Endodermal cell (in vitro differentiated cells): ENCODE data around the gene SPNS2. TPM values are rescaled to one million over a fixed set of nuclear protein-coding genes. Genes with fewer than 3 reads are reported as not detected.

ENCODE experiments used
- DNase-seq: peaks from one replicate; pipeline ENCODE4 v3.0.0-alpha.2; 2017
- H3K27ac ChIP-seq: 2 replicates; pipeline ENCODE4 v1.5.1; 2013; ENCODE audit warnings: mild to moderate bottlenecking, low read depth, low read length, moderate library complexity
- H3K27me3 ChIP-seq: 2 replicates; pipeline ENCODE4 v1.6.1; 2013; ENCODE audit warnings: mild to moderate bottlenecking, low read length, moderate library complexity; ENCODE audit not compliant: insufficient read depth, control insufficient read depth, poor library complexity, severe bottlenecking
- H3K36me3 ChIP-seq: 2 replicates; pipeline ENCODE4 v1.7.0; 2013; ENCODE audit warnings: mild to moderate bottlenecking, low read length, moderate library complexity; ENCODE audit not compliant: control insufficient read depth, insufficient read depth
- H3K4me1 ChIP-seq: one replicate; pipeline ENCODE4 v1.7.0; 2013; ENCODE audit warnings: low read length; ENCODE audit not compliant: control insufficient read depth, insufficient read depth
- H3K4me3 ChIP-seq: 2 replicates; pipeline ENCODE4 v1.5.1; 2013; ENCODE audit warnings: mild to moderate bottlenecking, low read length, moderate library complexity
- H3K9ac ChIP-seq: 2 replicates; pipeline ENCODE4 v1.6.1; 2013; ENCODE audit warnings: mild to moderate bottlenecking, low read length, moderate library complexity; ENCODE audit not compliant: poor library complexity, severe bottlenecking; ENCODE audit errors: extremely low read depth
- H3K9me3 ChIP-seq: 2 replicates; pipeline ENCODE4 v1.6.1; 2013; ENCODE audit warnings: mild to moderate bottlenecking, low read length, moderate library complexity; ENCODE audit not compliant: control insufficient read depth
- H3K27ac Mint-ChIP-seq: 2 replicates; pipeline ENCODE4 v1.8.0; 2020; ENCODE audit warnings: mixed read lengths
- H3K27me3 Mint-ChIP-seq: 2 replicates; pipeline ENCODE4 v1.8.0; 2021; ENCODE audit warnings: mild to moderate bottlenecking, mixed read lengths; ENCODE audit not compliant: insufficient read depth
- H3K36me3 Mint-ChIP-seq: 2 replicates; pipeline ENCODE4 v1.8.0; 2020; ENCODE audit warnings: low read depth, mixed read lengths
- H3K4me1 Mint-ChIP-seq: 2 replicates; pipeline ENCODE4 v1.8.0; 2020; ENCODE audit warnings: mixed read lengths
- H3K4me3 Mint-ChIP-seq: 2 replicates; pipeline ENCODE4 v1.8.0; 2020; ENCODE audit warnings: mild to moderate bottlenecking, moderate library complexity, mixed read lengths
- H3K9me3 Mint-ChIP-seq: 2 replicates; pipeline ENCODE4 v1.8.0; 2020; ENCODE audit warnings: mild to moderate bottlenecking, mixed read lengths
- WGBS, 2 experiments: methylation state at CpG; one replicate each; pipeline versions ENCODE4 v1.1.5 to v1.1.7; 2013; ENCODE audit warnings: missing lambda C conversion rate in 2 of 2, mixed read lengths in 1 of 2; ENCODE audit not compliant: insufficient coverage in 1 of 2, insufficient read length in 1 of 2; 5-methylcytosine and 5-hydroxymethylcytosine counted together
- total RNA-seq, 2 donors: library from RNA; stranded (reverse); fragmentation: NEBNext Ultra II Directional in 1 of 2; extraction: Animal tissue kit (Norgen Biotek cat#: 25700) in 1 of 2; gene quantifications; 2 replicates in 1 of 2; 3 replicates in 1 of 2; pipeline ENCODE4 v1.2.1, GENCODE V29; 2021
- TF ChIP-seq, protein P1 (sequence below): fragments of 200-600 bp; sonication (generic); conservative IDR thresholded peaks from 2 replicates; pipeline ENCODE4 v1.5.0; 2021; ENCODE audit warnings: antibody characterized with exemption, mild to moderate bottlenecking

SPNS2 gene
- total RNA-seq, 2 donors from 2014 or later = 0.09 TPM; not detected in 1

DNA sequence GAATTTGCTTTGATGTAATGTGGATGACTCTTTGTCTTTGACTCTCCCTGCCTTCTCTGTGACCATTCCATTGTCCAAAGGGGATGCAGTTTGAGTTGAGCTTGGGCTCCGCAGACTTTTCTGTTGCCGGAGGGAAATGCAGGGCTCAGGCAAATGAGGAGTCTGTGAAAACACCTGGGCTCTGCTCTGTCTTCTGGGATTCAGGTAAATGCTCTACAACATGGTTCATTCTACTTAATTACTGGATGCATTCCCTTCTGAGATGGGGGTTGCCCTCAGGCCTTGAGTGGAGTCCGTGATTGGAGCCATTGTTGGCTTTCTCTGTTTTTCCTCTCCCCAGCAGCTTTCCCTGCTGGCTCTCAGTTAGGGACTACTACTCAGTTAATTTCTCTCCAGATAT lies 26.4 kb upstream of the SPNS2 start:
- no peak overlapping the region for H3K27ac Mint-ChIP-seq
- H3K36me3 ChIP-seq = no peaks in the 10 kb centered on the region
- no peaks in the 10 kb centered on the region for H3K4me1 Mint-ChIP-seq
- H3K9ac ChIP-seq = no peak overlapping the region
- TF ChIP-seq, protein P1, sequence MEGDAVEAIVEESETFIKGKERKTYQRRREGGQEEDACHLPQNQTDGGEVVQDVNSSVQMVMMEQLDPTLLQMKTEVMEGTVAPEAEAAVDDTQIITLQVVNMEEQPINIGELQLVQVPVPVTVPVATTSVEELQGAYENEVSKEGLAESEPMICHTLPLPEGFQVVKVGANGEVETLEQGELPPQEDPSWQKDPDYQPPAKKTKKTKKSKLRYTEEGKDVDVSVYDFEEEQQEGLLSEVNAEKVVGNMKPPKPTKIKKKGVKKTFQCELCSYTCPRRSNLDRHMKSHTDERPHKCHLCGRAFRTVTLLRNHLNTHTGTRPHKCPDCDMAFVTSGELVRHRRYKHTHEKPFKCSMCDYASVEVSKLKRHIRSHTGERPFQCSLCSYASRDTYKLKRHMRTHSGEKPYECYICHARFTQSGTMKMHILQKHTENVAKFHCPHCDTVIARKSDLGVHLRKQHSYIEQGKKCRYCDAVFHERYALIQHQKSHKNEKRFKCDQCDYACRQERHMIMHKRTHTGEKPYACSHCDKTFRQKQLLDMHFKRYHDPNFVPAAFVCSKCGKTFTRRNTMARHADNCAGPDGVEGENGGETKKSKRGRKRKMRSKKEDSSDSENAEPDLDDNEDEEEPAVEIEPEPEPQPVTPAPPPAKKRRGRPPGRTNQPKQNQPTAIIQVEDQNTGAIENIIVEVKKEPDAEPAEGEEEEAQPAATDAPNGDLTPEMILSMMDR = no peak
- no peaks in the 10 kb centered on the region for H3K36me3 Mint-ChIP-seq
- no peaks in the 10 kb centered on the region for H3K4me1 ChIP-seq
- H3K27me3 Mint-ChIP-seq = no peaks in the 10 kb centered on the region
- no peak overlapping the region for H3K4me3 ChIP-seq
- H3K27me3 ChIP-seq = no peaks in the 10 kb centered on the region
- no peak overlapping the region for H3K27ac ChIP-seq
- no peaks in the 10 kb centered on the region for H3K9me3 ChIP-seq
- H3K9me3 Mint-ChIP-seq = no peaks in the 10 kb centered on the region
- 81 to 86% methylated on average over 3 of the region's 3 CpGs for WGBS, 2 experiments
- DNase-seq = no peak
- no peak overlapping the region for H3K4me3 Mint-ChIP-seq

DNA sequence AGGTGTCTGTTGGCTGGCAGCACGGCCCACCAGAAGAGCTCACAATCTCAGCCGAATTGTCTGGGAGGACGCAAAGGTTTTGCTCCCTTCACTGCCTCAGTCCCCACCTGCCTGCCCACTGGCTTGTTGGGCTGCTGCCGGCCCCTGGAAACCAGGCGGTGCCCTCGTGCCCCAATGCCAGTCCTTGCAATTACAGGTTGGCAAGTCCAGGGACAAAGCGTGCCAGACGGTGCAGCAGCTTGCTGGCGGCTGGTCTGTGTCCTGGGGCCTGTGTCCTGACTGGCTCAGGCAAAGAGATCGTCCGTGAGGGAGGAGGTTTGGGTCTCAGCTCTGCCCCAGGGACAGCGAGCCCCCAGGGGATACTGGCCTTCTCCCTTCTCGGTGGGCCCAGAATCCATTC lies 24.6 kb upstream of the SPNS2 start:
- Histone ChIP-seq H3K9me3 (no peaks in the 10 kb centered on the region), H3K4me1 (no peaks in the 10 kb centered on the region), H3K9ac (no peak overlapping the region), H3K27ac (no peak overlapping the region), H3K4me3 (no peak overlapping the region), H3K36me3 (no peaks in the 10 kb centered on the region), H3K27me3 (no peaks in the 10 kb centered on the region)
- no peak for DNase-seq
- TF ChIP-seq, protein P1 = no peak
- Mint-ChIP-seq H3K27me3 (no peaks in the 10 kb centered on the region), H3K27ac (no peak overlapping the region), H3K36me3 (no peaks in the 10 kb centered on the region), H3K9me3 (no peaks in the 10 kb centered on the region), H3K4me1 (no peaks in the 10 kb centered on the region), H3K4me3 (no peak overlapping the region)
- 92 to 93% methylated on average over 8 to 13 of the region's 13 CpGs for WGBS, 2 experiments

DNA sequence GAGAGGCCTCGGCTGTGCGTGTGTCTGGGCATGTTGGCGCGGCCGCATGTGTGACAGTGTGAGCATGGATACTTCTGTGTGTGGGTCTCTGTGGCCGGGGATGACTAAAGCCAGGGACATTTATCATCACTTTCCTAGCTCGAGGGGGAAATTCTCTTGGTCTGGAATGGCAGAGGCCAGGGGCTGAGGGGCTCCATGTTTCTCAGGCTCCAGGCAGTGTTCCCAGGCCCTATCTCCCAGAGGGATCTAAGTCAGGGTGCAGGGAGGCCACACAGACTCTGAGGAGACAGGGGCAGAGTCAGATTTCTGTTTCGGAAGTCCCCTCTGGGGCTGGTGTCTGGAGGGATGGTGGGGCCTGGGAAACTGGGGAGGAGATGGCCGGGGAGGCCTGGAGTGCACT lies 23.7 kb upstream of the SPNS2 start:
- 94% methylated on average over 6 to 9 of the region's 9 CpGs for WGBS, 2 experiments
- H3K27ac Mint-ChIP-seq = no peak overlapping the region
- no peak for DNase-seq
- no peak overlapping the region for H3K4me3 Mint-ChIP-seq
- H3K4me1 ChIP-seq = no peaks in the 10 kb centered on the region
- H3K4me1 Mint-ChIP-seq = no peaks in the 10 kb centered on the region
- H3K27me3 ChIP-seq = no peaks in the 10 kb centered on the region
- TF ChIP-seq, protein P1 = no peak
- H3K27me3 Mint-ChIP-seq = no peaks in the 10 kb centered on the region
- H3K9me3 ChIP-seq = no peaks in the 10 kb centered on the region
- no peak overlapping the region for H3K4me3 ChIP-seq
- no peak overlapping the region for H3K9ac ChIP-seq
- H3K36me3 Mint-ChIP-seq = no peaks in the 10 kb centered on the region
- H3K9me3 Mint-ChIP-seq = no peaks in the 10 kb centered on the region
- no peaks in the 10 kb centered on the region for H3K36me3 ChIP-seq
- H3K27ac ChIP-seq = no peak overlapping the region
